GM12873 (cell line): ENCODE results near the gene RFFL.

Experiments
- TF ChIP-seq, protein P1 (sequence below): IDR thresholded peaks from 2 replicates; pipeline ENCODE4 v1.5.1; 2012; ENCODE audit warnings: low read depth, mild to moderate bottlenecking, moderate library complexity, low read length, control low read depth; ENCODE audit not compliant: insufficient read depth; ENCODE audit errors: missing control alignments

The RFFL gene

GRCh38 chr17:35006961-35007360 is 56.5 kb downstream of the RFFL start:
- TF ChIP-seq, protein P1, sequence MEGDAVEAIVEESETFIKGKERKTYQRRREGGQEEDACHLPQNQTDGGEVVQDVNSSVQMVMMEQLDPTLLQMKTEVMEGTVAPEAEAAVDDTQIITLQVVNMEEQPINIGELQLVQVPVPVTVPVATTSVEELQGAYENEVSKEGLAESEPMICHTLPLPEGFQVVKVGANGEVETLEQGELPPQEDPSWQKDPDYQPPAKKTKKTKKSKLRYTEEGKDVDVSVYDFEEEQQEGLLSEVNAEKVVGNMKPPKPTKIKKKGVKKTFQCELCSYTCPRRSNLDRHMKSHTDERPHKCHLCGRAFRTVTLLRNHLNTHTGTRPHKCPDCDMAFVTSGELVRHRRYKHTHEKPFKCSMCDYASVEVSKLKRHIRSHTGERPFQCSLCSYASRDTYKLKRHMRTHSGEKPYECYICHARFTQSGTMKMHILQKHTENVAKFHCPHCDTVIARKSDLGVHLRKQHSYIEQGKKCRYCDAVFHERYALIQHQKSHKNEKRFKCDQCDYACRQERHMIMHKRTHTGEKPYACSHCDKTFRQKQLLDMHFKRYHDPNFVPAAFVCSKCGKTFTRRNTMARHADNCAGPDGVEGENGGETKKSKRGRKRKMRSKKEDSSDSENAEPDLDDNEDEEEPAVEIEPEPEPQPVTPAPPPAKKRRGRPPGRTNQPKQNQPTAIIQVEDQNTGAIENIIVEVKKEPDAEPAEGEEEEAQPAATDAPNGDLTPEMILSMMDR, result no peak

- TF ChIP-seq, protein P1, result no peak
These were observed 57.2 kb downstream of the RFFL start for GRCh38 chr17:35006345-35006744.

DNA sequence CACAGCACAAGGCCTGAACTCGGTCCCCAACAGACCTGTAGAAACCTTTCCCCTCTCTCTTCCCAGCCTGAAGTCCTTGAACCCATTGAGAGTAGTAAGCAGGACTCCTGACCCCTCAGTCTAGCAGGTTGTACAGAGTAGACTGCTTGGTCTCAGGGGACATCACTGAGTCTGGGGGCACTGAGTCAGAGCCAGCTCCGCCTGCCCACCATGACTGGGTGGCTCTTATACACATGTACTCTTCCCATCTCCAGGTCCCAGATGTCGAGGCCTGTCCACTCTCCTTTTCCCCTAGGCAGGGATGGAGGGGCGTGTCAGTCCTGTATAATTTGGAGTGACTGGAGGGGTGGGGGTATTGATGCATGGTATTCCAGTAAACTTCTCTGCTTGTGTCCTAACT is 59.7 kb downstream of the RFFL start:
- TF ChIP-seq, protein P1, result no peak

DNA sequence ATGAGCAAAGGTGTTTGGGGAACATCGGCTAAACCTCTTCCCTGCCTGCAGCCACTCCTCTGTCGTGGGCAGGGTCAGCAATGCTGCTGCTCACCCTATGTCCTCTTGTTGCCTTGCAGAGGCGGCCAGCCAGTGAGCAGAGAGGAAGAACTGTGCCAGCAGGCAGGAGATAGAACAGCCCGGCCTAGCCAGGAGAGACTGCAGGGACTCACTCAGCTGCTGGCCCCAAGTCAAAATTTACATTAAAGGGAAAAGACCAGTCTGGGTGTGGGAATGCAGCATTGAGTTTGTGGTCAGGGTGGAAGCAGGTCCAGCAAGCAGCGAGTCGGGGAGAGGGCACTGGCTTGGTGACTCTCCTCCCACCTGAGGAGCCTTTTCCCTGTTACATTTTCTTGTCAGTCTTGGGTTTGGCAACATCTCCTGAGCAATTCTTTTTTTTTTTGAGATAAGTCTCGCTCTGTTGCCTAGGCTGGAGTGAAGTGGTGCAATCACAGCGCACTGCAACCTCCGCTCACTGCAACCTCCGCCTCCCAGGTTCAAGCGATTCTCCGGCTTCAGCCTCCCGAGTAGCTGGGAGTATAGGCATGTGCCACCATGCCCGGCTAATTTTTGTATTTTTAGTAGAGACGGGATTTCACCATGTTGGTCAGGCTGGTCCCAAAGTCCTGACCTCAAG is 60.5 kb downstream of the RFFL start:
- TF ChIP-seq, protein P1, result no peak

- TF ChIP-seq, protein P1, result no peak
These were observed 62.0 kb downstream of the RFFL start for GRCh38 chr17:35001549-35001948.

DNA sequence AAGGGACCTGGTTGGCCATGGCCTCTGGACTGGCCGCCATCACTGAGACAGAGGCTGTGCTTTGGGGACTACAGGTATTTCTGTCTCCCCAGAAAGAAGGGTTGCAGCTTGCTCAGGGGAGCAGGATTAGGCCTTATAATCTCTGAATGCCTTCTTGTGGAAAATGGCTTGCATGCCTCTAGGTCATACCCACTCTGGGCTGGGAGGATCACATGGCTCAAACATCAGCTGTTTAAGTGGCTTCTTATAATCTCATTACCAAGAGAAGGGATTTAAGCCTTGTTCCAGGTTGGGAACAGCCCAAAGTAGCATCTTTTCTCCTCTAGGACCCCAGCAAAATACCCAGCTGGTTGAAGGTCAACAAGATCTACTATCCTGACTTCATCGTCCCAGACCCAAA is 64.1 kb downstream of the RFFL start:
- TF ChIP-seq, protein P1, result no peak

DNA sequence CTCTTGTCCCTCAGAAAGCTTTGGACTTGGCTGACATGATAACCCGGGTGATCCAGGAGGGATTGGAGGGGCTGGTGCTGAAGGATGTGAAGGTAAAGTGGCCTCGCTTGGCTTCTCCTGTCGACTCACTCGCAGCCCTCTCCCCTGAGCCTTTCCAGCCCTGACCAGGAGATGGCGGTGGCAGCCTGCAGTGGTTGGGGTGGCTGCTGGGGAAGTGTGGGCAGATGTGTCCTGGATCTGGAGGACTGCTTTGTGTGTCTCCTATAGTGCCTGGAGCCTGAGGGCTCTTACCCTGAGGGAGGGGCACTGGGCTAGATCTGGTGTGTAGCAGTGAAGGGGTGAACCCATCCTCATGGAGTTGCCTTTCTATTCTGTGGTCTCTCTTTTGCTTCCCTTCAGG is 65.3 kb downstream of the RFFL start:
- TF ChIP-seq, protein P1, result peak; percentile 97
